GM13976 (cell line): Measurements from ENCODE around the gene FAM184B.

Source experiments
- DNase-seq: peaks from one replicate; pipeline ENCODE4 v3.0.0; 2012; ENCODE audit warnings: low spot score
- CTCF ChIP-seq: IDR thresholded peaks from 2 replicates; pipeline ENCODE4 v1.5.1; 2012; ENCODE audit warnings: borderline replicate concordance, mild to moderate bottlenecking; ENCODE audit not compliant: insufficient read depth; ENCODE audit errors: extremely low read depth, missing control alignments, control extremely low read depth
- in situ Hi-C: fragments of 300-500 bp; cut with MboI; formaldehyde crosslinking; loops from one replicate; pipeline ENCODE4 v1.12.0; 2022; ENCODE audit warnings: low sequenced_read_pairs, mixed read lengths, inconsistent platforms; ENCODE audit not compliant: unreplicated experiment

Gene FAM184B

GRCh38 chr4:17722356-17722700 is 59.1 kb downstream of the FAM184B start:
- in situ Hi-C loops: no loop called here
- no peak for DNase-seq
- TF ChIP-seq CTCF: no peak

GRCh38 chr4:17721496-17722355 is 59.7 kb downstream of the FAM184B start:
- TF ChIP-seq CTCF: no peak
- DNase-seq: no peak
- in situ Hi-C loops: no loop called here

GRCh38 chr4:17719106-17719505 is 62.3 kb downstream of the FAM184B start:
- in situ Hi-C loops: no loop called here
- no peak for TF ChIP-seq CTCF
- DNase-seq: no peak

- no peak for DNase-seq
- in situ Hi-C loops: no loop called here
- TF ChIP-seq CTCF: no peak
Observed at GRCh38 chr4:17718471-17718870, 63.0 kb downstream of the FAM184B start.

GRCh38 chr4:17717301-17717700 is 64.1 kb downstream of the FAM184B start:
- in situ Hi-C loops: no loop called here
- DNase-seq: no peak
- TF ChIP-seq CTCF: no peak

GRCh38 chr4:17715511-17715910 is 65.9 kb downstream of the FAM184B start:
- no peak for DNase-seq
- in situ Hi-C loops: no loop called here
- no peak for TF ChIP-seq CTCF
